GM10266 (cell line): ENCODE results near the gene N4BP3.

ENCODE experiments used
- DNase-seq: peaks from one replicate; pipeline ENCODE4 v3.0.0; 2012; ENCODE audit errors: extremely low spot score
- TF ChIP-seq, protein P1 (sequence below): IDR thresholded peaks from 2 replicates; pipeline ENCODE4 v1.5.1; 2012; ENCODE audit warnings: mild to moderate bottlenecking, low read depth; ENCODE audit not compliant: control insufficient read depth, insufficient read depth; ENCODE audit errors: missing control alignments

Gene N4BP3, protein sequence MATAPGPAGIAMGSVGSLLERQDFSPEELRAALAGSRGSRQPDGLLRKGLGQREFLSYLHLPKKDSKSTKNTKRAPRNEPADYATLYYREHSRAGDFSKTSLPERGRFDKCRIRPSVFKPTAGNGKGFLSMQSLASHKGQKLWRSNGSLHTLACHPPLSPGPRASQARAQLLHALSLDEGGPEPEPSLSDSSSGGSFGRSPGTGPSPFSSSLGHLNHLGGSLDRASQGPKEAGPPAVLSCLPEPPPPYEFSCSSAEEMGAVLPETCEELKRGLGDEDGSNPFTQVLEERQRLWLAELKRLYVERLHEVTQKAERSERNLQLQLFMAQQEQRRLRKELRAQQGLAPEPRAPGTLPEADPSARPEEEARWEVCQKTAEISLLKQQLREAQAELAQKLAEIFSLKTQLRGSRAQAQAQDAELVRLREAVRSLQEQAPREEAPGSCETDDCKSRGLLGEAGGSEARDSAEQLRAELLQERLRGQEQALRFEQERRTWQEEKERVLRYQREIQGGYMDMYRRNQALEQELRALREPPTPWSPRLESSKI

DNA sequence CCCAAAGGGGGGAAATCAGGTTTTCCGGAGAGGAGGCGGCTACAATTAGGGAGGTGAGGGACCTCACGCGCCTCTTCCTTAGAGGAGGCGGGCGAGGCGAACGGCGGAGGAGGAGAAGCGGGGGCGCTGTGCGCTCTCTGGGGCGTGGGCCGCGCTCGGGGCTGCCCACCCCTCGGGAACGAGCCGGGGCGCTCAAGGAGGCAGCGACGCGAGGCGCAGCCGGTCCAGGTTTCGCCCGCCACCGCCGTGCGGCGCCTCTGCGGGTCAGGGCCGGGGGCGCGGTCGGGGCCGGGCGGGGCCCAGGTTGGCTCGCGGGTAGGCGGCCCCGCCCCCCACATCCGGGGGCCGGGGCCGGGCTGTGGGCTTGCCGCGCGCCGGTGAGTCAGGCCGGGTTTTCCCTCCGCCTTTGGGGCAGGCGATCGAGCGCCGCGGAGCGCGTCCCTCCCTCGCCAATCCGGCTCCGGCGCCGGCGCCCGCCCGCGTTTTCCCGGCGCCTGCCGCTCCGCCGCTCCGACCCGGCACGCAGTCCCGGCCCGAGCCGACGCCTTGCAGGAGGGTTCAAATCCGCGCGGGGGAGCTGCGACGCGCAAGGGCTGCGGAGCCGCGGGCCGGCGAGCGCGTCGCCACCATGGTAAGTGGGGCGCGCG is at the start of gene N4BP3:
Gene N4BP3, plus strand, starts transcription at position 392 of the 647 bp plus-strand sequence. CDS start 6,052 bp downstream, outside the sequence.
- peak; percentile 94 for DNase-seq
- TF ChIP-seq, protein P1, sequence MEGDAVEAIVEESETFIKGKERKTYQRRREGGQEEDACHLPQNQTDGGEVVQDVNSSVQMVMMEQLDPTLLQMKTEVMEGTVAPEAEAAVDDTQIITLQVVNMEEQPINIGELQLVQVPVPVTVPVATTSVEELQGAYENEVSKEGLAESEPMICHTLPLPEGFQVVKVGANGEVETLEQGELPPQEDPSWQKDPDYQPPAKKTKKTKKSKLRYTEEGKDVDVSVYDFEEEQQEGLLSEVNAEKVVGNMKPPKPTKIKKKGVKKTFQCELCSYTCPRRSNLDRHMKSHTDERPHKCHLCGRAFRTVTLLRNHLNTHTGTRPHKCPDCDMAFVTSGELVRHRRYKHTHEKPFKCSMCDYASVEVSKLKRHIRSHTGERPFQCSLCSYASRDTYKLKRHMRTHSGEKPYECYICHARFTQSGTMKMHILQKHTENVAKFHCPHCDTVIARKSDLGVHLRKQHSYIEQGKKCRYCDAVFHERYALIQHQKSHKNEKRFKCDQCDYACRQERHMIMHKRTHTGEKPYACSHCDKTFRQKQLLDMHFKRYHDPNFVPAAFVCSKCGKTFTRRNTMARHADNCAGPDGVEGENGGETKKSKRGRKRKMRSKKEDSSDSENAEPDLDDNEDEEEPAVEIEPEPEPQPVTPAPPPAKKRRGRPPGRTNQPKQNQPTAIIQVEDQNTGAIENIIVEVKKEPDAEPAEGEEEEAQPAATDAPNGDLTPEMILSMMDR: peak; percentile 9

GRCh38 chr5:178067755-178068154 is 45.6 kb upstream of the N4BP3 start:
- TF ChIP-seq, protein P1: no peak
- no peak for DNase-seq

DNA sequence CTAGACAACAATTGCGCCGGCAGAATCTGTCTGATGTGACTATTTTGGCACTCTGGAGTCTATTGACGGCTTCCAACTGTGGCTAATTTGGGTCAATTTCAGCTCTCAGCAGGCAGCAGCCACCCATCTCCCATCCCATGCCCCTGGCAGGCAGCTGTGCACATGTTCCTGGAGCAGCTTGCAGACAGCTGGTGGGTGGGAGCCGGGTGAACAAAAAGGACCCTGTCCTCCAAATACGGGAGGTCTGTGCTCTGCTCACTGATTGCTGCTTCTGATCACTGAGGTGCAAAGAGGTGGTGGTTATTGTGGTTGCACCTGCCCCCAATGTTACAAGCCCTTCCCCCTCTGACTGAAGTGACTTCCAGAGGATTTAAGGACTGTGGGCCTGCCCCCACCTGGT is 45.0 kb upstream of the N4BP3 start:
- DNase-seq: no peak

GRCh38 chr5:178069909-178070308 is 43.4 kb upstream of the N4BP3 start:
- DNase-seq: peak; percentile 46
- TF ChIP-seq, protein P1: peak; percentile 28

More for the DNA sequence above, 45.0 kb upstream of the N4BP3 start:
- TF ChIP-seq, protein P1: no peak

- TF ChIP-seq, protein P1: no peak
- DNase-seq: no peak
Measured at GRCh38 chr5:178071108-178071507, 42.2 kb upstream of the N4BP3 start.

- DNase-seq: no peak
Measured at GRCh38 chr5:178072749-178073148, 40.6 kb upstream of the N4BP3 start.

More at GRCh38 chr5:178072749-178073148, 40.6 kb upstream of the N4BP3 start:
- TF ChIP-seq, protein P1: no peak
